GM12878 (cell line): Measurements from ENCODE around the gene TANC1. TPM values are rescaled to one million over a fixed set of nuclear protein-coding genes. Genes with fewer than 3 reads are reported as not detected.

Experiments used
- ATAC-seq: fragments of 200-7000 bp; cut with Tn5 transposase; 3 replicates; pipeline ENCODE4 v1.9.1; 2020; ENCODE audit warnings: mild to moderate bottlenecking, moderate library complexity
- BruUV-seq: library from RNA; stranded (reverse); fragments of 400-500 nt; replicated peaks from 2 replicates; lab custom pipeline; 2021; lab: Mats Ljungman, UMichigan
- CTCF ChIA-PET: fragments of 300-600 bp; sonication (Branson Sonifier 250); formaldehyde crosslinking; extraction: SDS; loops from one replicate; lab custom pipeline; 2021; ENCODE audit warnings: inconsistent platforms; lab: Yijun Ruan, JAX
- POLR2A ChIA-PET: fragments of 350-600 bp; formaldehyde crosslinking; extraction: SDS; loops from one replicate; lab custom pipeline; 2021; ENCODE audit warnings: inconsistent platforms; lab: Charles Lee
- RAD21 ChIA-PET: fragments of 300-600 bp; sonication (Branson Sonifier 250); formaldehyde crosslinking; loops from one replicate; lab custom pipeline; 2023; ENCODE audit warnings: antibody characterized with exemption; ENCODE audit not compliant: unreplicated experiment; lab: Charles Lee
- SMC1A ChIA-PET: fragments of 300-600 bp; sonication (Branson Sonifier 250); formaldehyde crosslinking; loops from one replicate; lab custom pipeline; 2023; ENCODE audit not compliant: unreplicated experiment, uncharacterized antibody; lab: Charles Lee
- DNase-seq: peaks from one replicate; pipeline ENCODE4 v3.0.0-alpha.2; 2011; ENCODE audit warnings: low read depth, low spot score
- FAIRE-seq: peaks from 3 replicates; lab custom pipeline; 2011; peaks lifted over from hg19 to GRCh38; lab: Jason Lieb, UNC
- H2AFZ ChIP-seq: 2 replicates; pipeline ENCODE4 v1.6.0; 2011; ENCODE audit warnings: low read depth, low read length, control low read depth; ENCODE audit not compliant: control insufficient read depth
- H3K27ac ChIP-seq: 2 replicates; pipeline ENCODE4 v1.5.1; 2011; ENCODE audit warnings: control low read depth; ENCODE audit not compliant: control insufficient read depth, insufficient read depth
- H3K27me3 ChIP-seq, 2 experiments: replicated peaks in 1 of 2; 2 replicates each; pipeline versions ENCODE4 v1.6.0 to v1.6.1; 2011; ENCODE audit warnings: low read length in 1 of 2; ENCODE audit not compliant: control insufficient read depth in 2 of 2, insufficient read depth in 2 of 2
- H3K36me3 ChIP-seq, 2 experiments: 2 replicates each; pipeline ENCODE4 v1.5.1; 2011; ENCODE audit warnings: low read length in 1 of 2; ENCODE audit not compliant: control insufficient read depth in 2 of 2, insufficient read depth in 2 of 2
- H3K4me1 ChIP-seq: 2 replicates; pipeline ENCODE4 v1.6.1; 2011; ENCODE audit warnings: mild to moderate bottlenecking, low read length, moderate library complexity, mixed read lengths; ENCODE audit not compliant: control insufficient read depth, insufficient read depth
- H3K4me2 ChIP-seq: 2 replicates; pipeline ENCODE4 v1.6.0; 2011; ENCODE audit warnings: control low read depth; ENCODE audit not compliant: control insufficient read depth, insufficient read depth
- H3K4me3 ChIP-seq: fragments of 200-600 bp; sonication (generic); 2 replicates; pipeline ENCODE4 v1.5.1; 2016
- H3K79me2 ChIP-seq: 2 replicates; pipeline ENCODE4 v1.6.0; 2011; ENCODE audit warnings: low read length; ENCODE audit not compliant: control insufficient read depth, insufficient read depth
- H3K9ac ChIP-seq: 2 replicates; pipeline ENCODE4 v1.8.0; 2011; ENCODE audit warnings: low read length, control low read depth, mixed read lengths; ENCODE audit not compliant: control insufficient read depth, insufficient read depth
- H3K9me3 ChIP-seq: replicated peaks from 3 replicates; pipeline ENCODE4 v1.5.1; 2011; ENCODE audit warnings: mild to moderate bottlenecking, low read length; ENCODE audit not compliant: control insufficient read depth, insufficient read depth
- H4K20me1 ChIP-seq: 2 replicates; pipeline ENCODE4 v1.6.0; 2011; ENCODE audit not compliant: control insufficient read depth, insufficient read depth
- BCLAF1 ChIP-seq: fragments of 450-650 bp; IDR thresholded peaks from 2 replicates; pipeline ENCODE4 v1.6.1; 2017; ENCODE audit warnings: antibody characterized with exemption, mild to moderate bottlenecking, moderate library complexity
- BMI1 ChIP-seq: fragments of 450-650 bp; IDR thresholded peaks from 2 replicates; pipeline ENCODE4 v1.6.1; 2016; ENCODE audit warnings: mild to moderate bottlenecking, moderate library complexity, borderline replicate concordance
- CUX1 ChIP-seq: IDR thresholded peaks from 2 replicates; pipeline ENCODE4 v1.6.1; 2012; ENCODE audit warnings: improper control_type of control experiment, low read depth, low read length; ENCODE audit not compliant: insufficient replicate concordance
- E2F4 ChIP-seq: IDR thresholded peaks from 2 replicates; pipeline ENCODE4 v1.6.1; 2012; ENCODE audit warnings: low read depth, low read length, improper control_type of control experiment
- PKNOX1 ChIP-seq: fragments of 450-650 bp; IDR thresholded peaks from 2 replicates; pipeline ENCODE4 v1.6.1; 2016; ENCODE audit warnings: mild to moderate bottlenecking
- RELB ChIP-seq: fragments of 450-650 bp; IDR thresholded peaks from 2 replicates; pipeline ENCODE4 v1.6.1; 2017; ENCODE audit warnings: low read depth, mild to moderate bottlenecking, moderate library complexity
- WGBS: methylation state at CpG from one replicate; pipeline ENCODE4 v1.1.6; 2016; ENCODE audit warnings: low lambda C conversion rate; ENCODE audit not compliant: insufficient replicate concordance, insufficient coverage; ENCODE audit errors: missing lambda C conversion rate; 5-methylcytosine and 5-hydroxymethylcytosine counted together
- in situ Hi-C: fragments of 300-500 bp; cut with MboI; formaldehyde crosslinking; loops from 9 replicates; pipeline ENCODE4 v1.14.3; 2018; ENCODE audit warnings: mixed read lengths
- intact Hi-C: fragments of 100-400 bp; cut with micrococcal nuclease; formaldehyde crosslinking; loops from one replicate; pipeline ENCODE4 v1.14.2; 2022; ENCODE audit not compliant: unreplicated experiment
- polyA plus RNA-seq, 11 experiments: library from polyadenylated mRNA; depleted of rRNA in 4 of 11; unstranded in 6 of 11; stranded (reverse) in 5 of 11; fragments of >200 nt; fragmentation: Nextera tagmentation in 4 of 11; fragmentation: Illumina TruSeq in 1 of 11; extraction: Ambion mirVana in 4 of 11; extraction: Trizol in 1 of 11; gene quantifications; 1 replicate in 1 of 11; 2 replicates in 10 of 11; pipeline versions ENCODE4 v1.2.1 to v1.2.3, GENCODE V29; 2011 to 2016; ENCODE audit warnings: inconsistent platforms in 2 of 11, missing spikeins in 2 of 11, low read depth in 1 of 11
- total RNA-seq, 4 experiments: library from RNA; depleted of rRNA in 3 of 4; stranded (reverse); fragments of >200 nt in 3 of 4; fragmentation: Illumina TruSeq in 1 of 4; extraction: Trizol in 1 of 4; gene quantifications; 2 replicates each; pipeline versions ENCODE4 v1.2.1 to v1.2.3, GENCODE V29; 2013 to 2021

Gene TANC1
- total and polyA plus RNA-seq, 10 of the 15 experiments (the other 5 are each of a cell fraction or from before 2014, with no cell fraction given) = 0.05 to 5.0 (median 0.34) TPM

- Histone ChIP-seq H3K4me2 (no peak overlapping the region), H3K9ac (no peak overlapping the region), H3K79me2 (no peaks in the 10 kb centered on the region), H3K36me3 (no peaks in the 10 kb centered on the region), H3K4me1 (no peaks in the 10 kb centered on the region), H4K20me1 (no peaks in the 10 kb centered on the region), H3K27me3 (no peaks in the 10 kb centered on the region; a peak in 2 of 4 replicates), H3K4me3 (no peak overlapping the region), H3K9me3 (no peaks in the 10 kb centered on the region), H2AFZ (no peak overlapping the region), H3K27ac (no peak overlapping the region)
- CTCF ChIA-PET = no interaction called here
- TF ChIP-seq CUX1 = no peak
- no peak for TF ChIP-seq PKNOX1
- TF ChIP-seq BCLAF1 = no peak
- no peak for TF ChIP-seq BMI1
- TF ChIP-seq E2F4 = no peak
- TF ChIP-seq RELB = no peak
- RAD21 ChIA-PET = no interaction called here
- 55% methylated on average over 11 of the region's 11 CpGs for WGBS
- POLR2A ChIA-PET = no interaction called here
- intact Hi-C loops = no loop called here
- DNase-seq (no peak), FAIRE-seq (no peak), ATAC-seq (no peak)
- no TSS peak for BruUV-seq
- in situ Hi-C loops = no loop called here
- SMC1A ChIA-PET = no interaction called here
These were observed 77.4 kb downstream of the TANC1 start for GRCh38 chr2:159045545-159046454.
